ENCODE measurements around the gene GNAZ.
"Not testable (repeated sequence)": the region's sequence is repeated elsewhere in the genome, so short reads cannot be mapped to it uniquely, and the experiment has no call there.

Gene GNAZ

DNA sequence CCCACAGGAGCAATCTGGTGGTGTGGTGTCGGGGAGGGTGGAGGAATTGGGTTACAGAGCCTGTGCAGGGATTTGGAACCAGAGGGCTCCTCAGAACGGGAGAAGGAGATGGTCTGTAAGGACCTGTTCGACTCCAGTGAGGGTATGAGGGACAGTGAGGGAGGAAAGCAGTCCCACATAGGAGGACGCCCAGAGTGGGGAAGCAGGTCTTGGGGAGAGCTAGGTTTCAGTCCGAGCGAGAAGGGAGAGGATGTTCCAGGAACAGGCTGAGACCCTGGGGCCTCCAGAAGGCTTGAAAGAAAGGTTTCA is 32.0 kb upstream of the GNAZ start:
- TF ChIP-seq POLR2AphosphoS5 (IDR thresholded peaks at IDR 0.05; ENCODE audit: borderline replicate concordance, low read depth, low read length) = no peak
- no peak for TF ChIP-seq FOXP2 (optimal IDR thresholded peaks at IDR 0.05; ENCODE audit: control extremely low read depth, extremely low read length, insufficient read depth)
- no peak for TF ChIP-seq EZH2 (IDR thresholded peaks at IDR 0.05)
- H3K36me3 ChIP-seq (ENCODE audit: insufficient read depth, low read length) = no peaks in the 10 kb centered on the region
- no peaks in the 10 kb centered on the region for H3K9me3 ChIP-seq (ENCODE audit: low read depth, low read length)
- H3K9ac ChIP-seq (ENCODE audit: insufficient read length) = no peak overlapping the region
- H3K27ac ChIP-seq = no peak overlapping the region
- H3K4me3 ChIP-seq = no peak overlapping the region
- DNase-seq (ENCODE audit: low read depth, low spot score) = no peak

- Histone ChIP-seq H3K36me3 (ENCODE audit: insufficient read depth, low read length) (no peaks in the 10 kb centered on the region), H3K9ac (ENCODE audit: insufficient read length) (no peak overlapping the region), H3K9me3 (ENCODE audit: low read depth, low read length) (no peaks in the 10 kb centered on the region), H3K27ac (no peak overlapping the region), H3K4me3 (no peak overlapping the region)
- DNase-seq (ENCODE audit: low read depth, low spot score) = no peak
- TF ChIP-seq POLR2AphosphoS5 (IDR thresholded peaks at IDR 0.05; ENCODE audit: borderline replicate concordance, low read depth, low read length) (no peak), FOXP2 (optimal IDR thresholded peaks at IDR 0.05; ENCODE audit: control extremely low read depth, extremely low read length, insufficient read depth) (no peak), EZH2 (IDR thresholded peaks at IDR 0.05) (no peak)
These were observed 31.4 kb upstream of the GNAZ start for GRCh38 chr22:23038902-23039301.

GRCh38 chr22:23042179-23042578 is 28.1 kb upstream of the GNAZ start:
- H3K4me3 ChIP-seq = no peak overlapping the region
- no peak for DNase-seq (ENCODE audit: low read depth, low spot score)
- TF ChIP-seq POLR2AphosphoS5 (IDR thresholded peaks at IDR 0.05; ENCODE audit: borderline replicate concordance, low read depth, low read length) (no peak), EZH2 (IDR thresholded peaks at IDR 0.05) (no peak), FOXP2 (optimal IDR thresholded peaks at IDR 0.05; ENCODE audit: control extremely low read depth, extremely low read length, insufficient read depth) (no peak)
- no peaks in the 10 kb centered on the region for H3K36me3 ChIP-seq (ENCODE audit: insufficient read depth, low read length)
- H3K9ac ChIP-seq (ENCODE audit: insufficient read length) = no peak overlapping the region
- no peaks in the 10 kb centered on the region for H3K9me3 ChIP-seq (ENCODE audit: low read depth, low read length)
- no peak overlapping the region for H3K27ac ChIP-seq

DNA sequence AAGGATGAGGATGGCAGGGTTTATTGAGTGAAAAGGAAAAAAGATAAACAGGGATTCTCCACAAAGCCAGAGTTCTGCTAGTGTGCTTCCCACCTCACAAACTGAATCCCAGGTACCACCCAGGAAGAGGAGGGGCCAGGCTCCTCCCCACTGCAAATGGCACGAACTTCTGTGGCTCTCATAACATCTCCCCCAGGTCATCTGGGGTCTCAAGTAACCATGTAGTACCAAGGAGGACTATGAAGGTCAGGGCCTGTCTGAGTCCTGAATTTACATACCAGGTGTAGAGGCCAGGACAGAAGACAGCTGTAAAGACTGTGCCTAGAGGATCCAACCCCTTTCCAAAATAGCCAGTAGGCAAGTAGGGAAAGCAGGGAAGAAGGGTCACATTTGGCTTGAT is 25.7 kb upstream of the GNAZ start:
- TF ChIP-seq POLR2AphosphoS5 (IDR thresholded peaks at IDR 0.05; ENCODE audit: borderline replicate concordance, low read depth, low read length) = no peak
- TF ChIP-seq EZH2 (IDR thresholded peaks at IDR 0.05) = no peak
- TF ChIP-seq FOXP2 (optimal IDR thresholded peaks at IDR 0.05; ENCODE audit: control extremely low read depth, extremely low read length, insufficient read depth) = no peak
- Histone ChIP-seq H3K9ac (ENCODE audit: insufficient read length) (no peak overlapping the region), H3K4me3 (no peak overlapping the region), H3K36me3 (ENCODE audit: insufficient read depth, low read length) (no peaks in the 10 kb centered on the region), H3K9me3 (ENCODE audit: low read depth, low read length) (no peaks in the 10 kb centered on the region), H3K27ac (no peak overlapping the region)
- DNase-seq (ENCODE audit: low read depth, low spot score) = no peak

- Histone ChIP-seq H3K27ac (no peak overlapping the region), H3K36me3 (ENCODE audit: insufficient read depth, low read length) (no peaks in the 10 kb centered on the region), H3K9me3 (ENCODE audit: low read depth, low read length) (no peaks in the 10 kb centered on the region), H3K4me3 (no peak overlapping the region), H3K9ac (ENCODE audit: insufficient read length) (no peak overlapping the region)
- DNase-seq (ENCODE audit: low read depth, low spot score) = no peak
- no peak for TF ChIP-seq FOXP2 (optimal IDR thresholded peaks at IDR 0.05; ENCODE audit: control extremely low read depth, extremely low read length, insufficient read depth)
- TF ChIP-seq EZH2 (IDR thresholded peaks at IDR 0.05) = no peak
- TF ChIP-seq POLR2AphosphoS5 (IDR thresholded peaks at IDR 0.05; ENCODE audit: borderline replicate concordance, low read depth, low read length) = no peak
These were observed 24.9 kb upstream of the GNAZ start for GRCh38 chr22:23045461-23045860.

GRCh38 chr22:23047265-23047664 is 23.1 kb upstream of the GNAZ start:
- DNase-seq (ENCODE audit: low read depth, low spot score) = no peak
- Histone ChIP-seq H3K36me3 (ENCODE audit: insufficient read depth, low read length) (no peaks in the 10 kb centered on the region), H3K4me3 (no peak overlapping the region), H3K9me3 (ENCODE audit: low read depth, low read length) (no peaks in the 10 kb centered on the region), H3K9ac (ENCODE audit: insufficient read length) (no peak overlapping the region), H3K27ac (no peak overlapping the region)
- TF ChIP-seq POLR2AphosphoS5 (IDR thresholded peaks at IDR 0.05; ENCODE audit: borderline replicate concordance, low read depth, low read length) (no peak), FOXP2 (optimal IDR thresholded peaks at IDR 0.05; ENCODE audit: control extremely low read depth, extremely low read length, insufficient read depth) (no peak), EZH2 (IDR thresholded peaks at IDR 0.05) (no peak)

DNA sequence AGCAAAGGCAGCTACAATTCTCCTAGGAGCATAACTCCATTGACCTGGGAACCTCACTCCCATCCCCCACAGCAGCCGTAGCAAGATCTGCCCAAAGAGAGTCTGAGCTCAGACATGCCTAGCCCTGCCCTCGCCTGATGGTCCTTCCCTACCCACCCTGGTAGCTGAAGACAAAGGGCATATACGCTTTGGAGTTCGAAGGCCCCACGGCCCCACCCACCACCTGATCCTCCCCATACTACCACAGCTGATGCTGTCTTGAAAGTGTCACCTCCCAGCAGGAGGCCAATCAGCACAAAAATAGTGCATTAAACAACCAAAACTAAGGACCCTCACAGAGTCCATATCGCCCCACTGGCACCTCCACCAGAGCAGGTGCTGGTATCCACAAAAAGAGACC is 22.6 kb upstream of the GNAZ start:
- H3K36me3 ChIP-seq (ENCODE audit: insufficient read depth, low read length) = no peaks in the 10 kb centered on the region
- no peak for TF ChIP-seq EZH2 (IDR thresholded peaks at IDR 0.05)
- no peak overlapping the region for H3K9ac ChIP-seq (ENCODE audit: insufficient read length)

DNA sequence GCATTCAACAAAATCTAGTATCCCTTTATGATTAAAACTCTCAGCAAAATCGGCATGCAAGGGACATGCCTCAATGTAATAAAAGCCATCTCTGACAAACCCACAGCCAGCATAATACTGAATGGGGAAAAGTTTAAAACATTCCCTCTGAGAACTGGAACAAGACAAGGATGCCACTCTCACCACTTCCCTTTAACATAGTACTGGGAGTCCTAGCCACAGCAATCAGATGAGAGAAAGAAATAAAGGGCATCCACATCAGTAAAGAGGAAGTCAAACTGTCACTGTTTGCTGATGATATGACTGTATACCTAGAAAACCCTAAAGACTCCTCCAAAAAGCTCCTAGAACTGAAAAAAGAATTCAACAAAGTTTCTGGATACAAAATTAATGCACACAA is 19.8 kb upstream of the GNAZ start:
- H3K27ac ChIP-seq; H3K9me3 ChIP-seq (ENCODE audit: low read depth, low read length); H3K36me3 ChIP-seq (ENCODE audit: insufficient read depth, low read length); H3K9ac ChIP-seq (ENCODE audit: insufficient read length); H3K4me3 ChIP-seq; DNase-seq (ENCODE audit: low read depth, low spot score): not testable (repeated sequence)

More for the DNA sequence above, 22.6 kb upstream of the GNAZ start:
- Histone ChIP-seq H3K9me3 (ENCODE audit: low read depth, low read length) (no peaks in the 10 kb centered on the region), H3K27ac (no peak overlapping the region), H3K4me3 (no peak overlapping the region)
- no peak for DNase-seq (ENCODE audit: low read depth, low spot score)

DNA sequence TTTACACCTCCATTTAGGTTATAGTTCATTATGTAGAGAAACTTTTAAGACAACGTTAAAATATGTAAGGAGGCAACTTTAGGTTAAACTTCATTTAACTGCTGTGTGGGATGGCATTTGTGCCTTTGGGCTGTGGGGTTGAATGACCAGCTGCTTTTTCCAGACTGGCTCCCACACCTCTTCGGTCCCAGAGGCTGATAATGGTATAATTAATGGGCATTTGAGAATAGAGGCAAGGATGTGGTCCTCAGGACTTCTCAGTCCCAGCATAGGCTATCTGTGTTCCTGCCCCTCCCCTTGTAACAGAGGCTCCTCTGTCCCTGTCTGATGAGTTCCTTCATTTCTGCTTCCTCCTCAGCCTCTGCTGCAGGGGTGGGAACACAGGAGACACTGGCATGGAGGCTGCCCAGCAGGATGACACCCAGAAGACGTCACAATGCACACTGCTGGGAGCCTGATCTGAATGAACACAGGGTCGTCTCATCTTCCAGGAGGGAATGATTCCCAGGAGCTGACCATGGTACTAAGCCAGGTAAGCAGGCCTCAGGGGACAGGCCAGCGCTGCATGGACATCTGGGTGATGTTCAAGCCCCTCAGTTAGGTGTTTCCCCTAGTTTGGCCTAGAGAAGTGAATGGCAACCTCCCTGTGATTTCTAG is 17.1 kb upstream of the GNAZ start:
- Histone ChIP-seq H3K9me3 (ENCODE audit: low read depth, low read length) (no peaks in the 10 kb centered on the region), H3K36me3 (ENCODE audit: insufficient read depth, low read length) (no peaks in the 10 kb centered on the region), H3K27ac (no peak overlapping the region), H3K9ac (ENCODE audit: insufficient read length) (no peak overlapping the region), H3K4me3 (no peak overlapping the region)
- TF ChIP-seq EZH2 (IDR thresholded peaks at IDR 0.05) = no peak
- no peak for TF ChIP-seq FOXP2 (optimal IDR thresholded peaks at IDR 0.05; ENCODE audit: control extremely low read depth, extremely low read length, insufficient read depth)
- no peak for TF ChIP-seq POLR2AphosphoS5 (IDR thresholded peaks at IDR 0.05; ENCODE audit: borderline replicate concordance, low read depth, low read length)
- no peak for DNase-seq (ENCODE audit: low read depth, low spot score)
